ENCODE measurements around the gene TMTC1. TPM values are rescaled to one million over a fixed set of nuclear protein-coding genes. Genes with fewer than 3 reads are reported as not detected.
A peak's percentile ranks its signal among the peaks of the same experiment; 100 is the strongest.

TMTC1 gene
- not detected for total RNA-seq

DNA sequence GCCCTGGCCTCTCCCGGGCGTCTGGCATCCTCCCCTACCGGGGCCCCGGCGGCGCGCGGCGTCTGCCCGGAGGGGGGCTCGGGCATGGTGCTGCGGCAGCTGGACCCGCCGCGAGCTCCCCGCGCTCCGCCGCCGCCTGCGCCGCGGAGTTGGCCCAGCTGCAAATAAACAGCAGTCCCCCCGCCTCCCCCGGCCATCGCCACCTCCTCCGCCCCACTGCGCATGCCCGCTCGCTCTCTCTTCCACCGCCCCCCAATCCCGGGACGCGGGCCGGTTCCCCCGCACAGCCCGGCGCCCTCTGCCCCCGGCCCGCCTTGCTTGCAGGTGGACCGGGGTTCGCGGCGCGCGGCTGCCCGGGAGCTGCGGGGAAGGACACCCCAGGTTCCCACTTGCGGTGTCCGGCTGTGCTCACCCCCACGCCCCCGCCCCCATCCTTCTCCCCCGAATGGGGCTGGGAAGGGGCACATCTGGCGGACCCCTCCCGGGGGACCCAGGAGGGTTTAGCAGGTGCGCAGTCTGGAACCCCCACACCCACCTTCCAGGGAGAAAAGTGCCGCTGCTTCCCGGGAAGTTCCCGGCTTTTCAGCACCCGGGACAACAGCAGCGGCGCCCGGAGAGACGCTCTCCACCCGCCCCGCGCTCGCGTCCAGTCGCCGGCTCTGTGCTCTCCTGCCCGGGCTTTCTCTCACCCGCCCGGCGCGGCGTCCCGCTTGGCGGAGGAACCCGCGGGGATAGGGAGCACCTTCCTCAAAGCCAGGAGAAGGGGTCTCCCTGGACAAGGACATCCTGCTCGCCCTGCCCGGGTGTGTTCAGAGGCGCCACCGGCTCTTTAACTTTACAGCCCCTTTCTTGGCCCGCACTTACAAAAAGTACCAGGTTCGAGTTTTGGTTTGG lies at the start of gene TMTC1:
TMTC1 (minus strand) TSS at position 170 of the 894 bp plus-strand sequence. CDS start 191 bp downstream, outside the sequence.
- Mint-ChIP-seq H3K4me3 (no peak within 1 kb of the TSS), H3K36me3 (ENCODE audit: low read depth) (no peaks in the 10 kb centered on the region), H3K4me1 (ENCODE audit: low read depth) (peaks cover 6% of the 10 kb centered on the region), H3K27me3 (peaks cover 38% of the 10 kb centered on the region), H3K27ac (no peak within 1 kb of the TSS), H3K9me3 (peaks cover 4% of the 10 kb centered on the region)
- DNase-seq (peak; percentile 5), ATAC-seq (no peak)
- CTCF ChIA-PET, result no interaction called here
- TF ChIP-seq, protein P1, sequence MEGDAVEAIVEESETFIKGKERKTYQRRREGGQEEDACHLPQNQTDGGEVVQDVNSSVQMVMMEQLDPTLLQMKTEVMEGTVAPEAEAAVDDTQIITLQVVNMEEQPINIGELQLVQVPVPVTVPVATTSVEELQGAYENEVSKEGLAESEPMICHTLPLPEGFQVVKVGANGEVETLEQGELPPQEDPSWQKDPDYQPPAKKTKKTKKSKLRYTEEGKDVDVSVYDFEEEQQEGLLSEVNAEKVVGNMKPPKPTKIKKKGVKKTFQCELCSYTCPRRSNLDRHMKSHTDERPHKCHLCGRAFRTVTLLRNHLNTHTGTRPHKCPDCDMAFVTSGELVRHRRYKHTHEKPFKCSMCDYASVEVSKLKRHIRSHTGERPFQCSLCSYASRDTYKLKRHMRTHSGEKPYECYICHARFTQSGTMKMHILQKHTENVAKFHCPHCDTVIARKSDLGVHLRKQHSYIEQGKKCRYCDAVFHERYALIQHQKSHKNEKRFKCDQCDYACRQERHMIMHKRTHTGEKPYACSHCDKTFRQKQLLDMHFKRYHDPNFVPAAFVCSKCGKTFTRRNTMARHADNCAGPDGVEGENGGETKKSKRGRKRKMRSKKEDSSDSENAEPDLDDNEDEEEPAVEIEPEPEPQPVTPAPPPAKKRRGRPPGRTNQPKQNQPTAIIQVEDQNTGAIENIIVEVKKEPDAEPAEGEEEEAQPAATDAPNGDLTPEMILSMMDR (IDR thresholded peaks at IDR 0.05), result no peak
- intact Hi-C loops (cut with micrococcal nuclease), result no loop called here
- POLR2A ChIA-PET, result no interaction called here

DNA sequence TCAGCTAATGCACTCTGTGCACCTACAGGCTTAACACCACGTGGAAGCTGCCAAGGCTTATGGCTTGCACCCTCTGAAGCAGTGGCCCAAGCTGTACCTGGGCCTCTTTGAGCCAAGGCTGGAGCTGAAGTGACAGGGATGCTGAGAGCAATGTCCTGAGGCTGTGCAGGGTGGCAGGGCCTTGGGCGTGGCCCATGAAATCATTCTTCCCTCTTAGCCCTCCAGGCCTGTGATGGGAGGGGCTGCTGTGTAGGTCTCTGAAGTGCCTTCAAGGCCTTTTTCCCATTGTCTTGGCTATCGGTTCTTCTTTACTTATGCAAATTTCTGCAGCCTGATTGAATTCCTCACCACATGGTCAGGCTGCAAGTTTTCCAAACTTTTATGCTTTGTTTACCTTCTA lies 47.4 kb upstream of the TMTC1 start:
- POLR2A ChIA-PET, result no interaction called here
- CTCF ChIA-PET, result no interaction called here

DNA sequence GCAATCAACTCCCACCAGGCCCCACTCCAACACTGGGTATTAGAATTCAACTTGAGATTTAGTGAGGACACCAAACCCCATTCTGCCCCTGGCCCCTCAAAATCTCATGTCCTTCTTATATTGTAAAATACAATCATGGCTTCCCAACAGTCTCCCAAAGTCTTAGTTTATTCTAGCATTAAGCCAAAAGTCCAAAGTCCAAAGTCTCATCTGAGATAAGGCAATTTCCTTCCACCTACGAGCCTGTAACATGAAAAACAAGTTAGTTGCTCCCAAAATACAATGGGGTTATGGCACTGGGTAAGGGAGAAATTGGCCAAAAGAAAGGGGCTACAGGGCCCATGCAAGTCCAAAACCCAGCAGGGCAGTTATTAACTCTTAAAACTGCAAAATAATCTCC lies 46.6 kb upstream of the TMTC1 start:
- H3K4me1 Mint-ChIP-seq (ENCODE audit: low read depth), result no peaks in the 10 kb centered on the region
- no peak overlapping the region for H3K27ac Mint-ChIP-seq
- intact Hi-C loops (cut with micrococcal nuclease), result no loop called here
- TF ChIP-seq, protein P1 (IDR thresholded peaks at IDR 0.05), result no peak
- DNase-seq, result no peak
- CTCF ChIA-PET, result no interaction called here
- H3K4me3 Mint-ChIP-seq, result no peak overlapping the region
- H3K9me3 Mint-ChIP-seq, result peaks cover 19% of the 10 kb centered on the region
- POLR2A ChIA-PET, result no interaction called here
- no peak for ATAC-seq
- H3K27me3 Mint-ChIP-seq, result no peaks in the 10 kb centered on the region
- no peaks in the 10 kb centered on the region for H3K36me3 Mint-ChIP-seq (ENCODE audit: low read depth)

More for the DNA sequence above, 47.4 kb upstream of the TMTC1 start:
- no peak overlapping the region for H3K4me3 Mint-ChIP-seq
- TF ChIP-seq, protein P1 (IDR thresholded peaks at IDR 0.05), result no peak
- intact Hi-C loops (cut with micrococcal nuclease), result no loop called here
- no peak for DNase-seq
- H3K36me3 Mint-ChIP-seq (ENCODE audit: low read depth), result no peaks in the 10 kb centered on the region
- no peaks in the 10 kb centered on the region for H3K4me1 Mint-ChIP-seq (ENCODE audit: low read depth)
- no peak overlapping the region for H3K27ac Mint-ChIP-seq
- ATAC-seq, result no peak
- no peaks in the 10 kb centered on the region for H3K27me3 Mint-ChIP-seq
- peaks cover 21% of the 10 kb centered on the region for H3K9me3 Mint-ChIP-seq

- ChIA-PET CTCF (no interaction called here), POLR2A (no interaction called here)
- no peaks in the 10 kb centered on the region for H3K9me3 Mint-ChIP-seq
- no peak overlapping the region for H3K27ac Mint-ChIP-seq
- H3K36me3 Mint-ChIP-seq (ENCODE audit: low read depth), result no peaks in the 10 kb centered on the region
- DNase-seq, result no peak
- H3K27me3 Mint-ChIP-seq, result no peaks in the 10 kb centered on the region
- intact Hi-C loops (cut with micrococcal nuclease), result no loop called here
- ATAC-seq, result no peak
- no peak overlapping the region for H3K4me3 Mint-ChIP-seq
- H3K4me1 Mint-ChIP-seq (ENCODE audit: low read depth), result no peaks in the 10 kb centered on the region
- TF ChIP-seq, protein P1 (IDR thresholded peaks at IDR 0.05), result no peak
Measured at GRCh38 chr12:29818916-29819623, 35.3 kb upstream of the TMTC1 start.
